ENCODE data around the gene NOL9. TPM values are rescaled to one million over a fixed set of nuclear protein-coding genes. Genes with fewer than 3 reads are reported as not detected.
"Not testable (repeated sequence)": the region's sequence is repeated elsewhere in the genome, so short reads cannot be mapped to it uniquely, and the experiment has no call there.

The NOL9 gene
- total RNA-seq (11.1 TPM), polyA plus RNA-seq (8.6 TPM)
- long read RNA-seq, donor 1, result 0 reads
- long read RNA-seq, donor 2, result 0 reads
- long read RNA-seq, donor 3, full-length matches to known transcripts, result 1 of 1 reads
- long read RNA-seq, donor 3, partial matches to known transcripts, result 0 of 1 reads
- long read RNA-seq, donor 3, other reads (novel, unspliced or antisense), result 0 of 1 reads
- long read RNA-seq, donor 4, result 0 reads
- long read RNA-seq, donor 5, result 0 reads
- long read RNA-seq, donor 6, result 0 reads
- long read RNA-seq, donor 7, result 0 reads
- long read RNA-seq, donor 8, full-length matches to known transcripts, result 1 of 1 reads
- long read RNA-seq, donor 8, partial matches to known transcripts, result 0 of 1 reads
- long read RNA-seq, donor 8, other reads (novel, unspliced or antisense), result 0 of 1 reads
- long read RNA-seq, donor 9, partial matches to known transcripts, result 0 of 1 reads
- long read RNA-seq, donor 9, other reads (novel, unspliced or antisense), result 0 of 1 reads
- long read RNA-seq, donor 10, partial matches to known transcripts, result 5 of 6 reads
- long read RNA-seq, donor 10, other reads (novel, unspliced or antisense), result 0 of 6 reads

DNA sequence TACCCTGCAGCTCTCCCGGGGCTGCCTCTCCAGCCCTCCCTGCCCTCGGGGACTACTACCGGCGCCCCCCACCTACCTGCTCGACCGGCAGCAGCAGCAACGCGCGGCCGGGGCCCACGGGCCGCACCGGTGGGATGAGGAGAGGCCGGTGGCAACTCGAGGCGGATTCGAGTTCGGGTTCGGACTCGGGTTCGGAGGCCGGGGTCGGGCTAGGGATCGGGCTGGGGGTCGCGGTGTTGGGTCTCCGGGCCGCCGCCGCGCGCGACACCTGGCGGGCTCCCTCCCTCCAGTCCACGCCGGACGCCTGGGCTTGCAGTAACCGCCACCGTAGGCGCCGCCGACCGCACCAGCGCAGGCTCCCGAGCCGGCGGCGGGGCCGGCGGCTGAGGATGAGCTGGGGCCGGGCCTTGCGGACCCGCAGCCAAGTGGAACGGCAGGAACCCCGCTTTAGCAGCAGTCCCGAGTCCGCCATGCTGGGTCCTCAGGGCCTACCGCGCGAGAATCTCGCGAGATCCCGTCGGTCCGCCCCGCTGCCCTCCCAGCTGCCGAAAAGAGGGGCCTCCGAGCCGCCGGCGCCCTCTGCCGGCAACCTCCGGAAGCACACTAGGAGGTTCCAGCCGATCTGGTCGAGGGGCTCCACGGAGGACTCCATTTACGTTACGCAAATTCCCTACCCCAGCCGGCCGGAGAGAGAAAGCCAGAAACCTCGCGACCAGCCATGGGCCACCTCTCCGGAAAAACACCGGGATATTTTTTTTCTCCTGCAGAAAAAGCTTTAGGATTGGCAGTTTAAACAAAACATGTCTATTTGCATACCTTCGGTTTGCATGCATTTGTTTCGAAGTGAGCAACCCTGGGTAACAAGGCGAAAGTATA, at the start of gene NOL9:
Gene NOL9 (minus strand): TSS at position 483 of the 876 bp plus-strand sequence. CDS start 11 bp downstream, at position 472.
- H3K4me3 ChIP-seq (ENCODE audit: low read length in 2 of 2), result peak within 1 kb of the TSS; percentile 76 to 90
- WGBS, result 3% methylated on average over 87 of the region's 87 CpGs
- no peaks in the 10 kb centered on the region for H3K27me3 ChIP-seq (ENCODE audit: control insufficient read depth in 2 of 2, insufficient read depth in 1 of 2, low read length in 1 of 2)
- peaks cover 10 to 11% of the 10 kb centered on the region in 2 donors for H3K4me1 ChIP-seq (ENCODE audit: control insufficient read depth in 2 of 2, insufficient read depth in 2 of 2, low read length in 2 of 2)
- H3K9me3 ChIP-seq (ENCODE audit: control insufficient read depth in 2 of 2, insufficient read depth in 1 of 2, low read length in 1 of 2), result no peaks in the 10 kb centered on the region
- peaks cover 16 to 18% of the 10 kb centered on the region in 2 donors for H3K36me3 ChIP-seq (ENCODE audit: control insufficient read depth in 2 of 2, insufficient read depth in 2 of 2, low read length in 1 of 2)
- peak; percentile 86 to 98 (median 91) for DNase-seq (ENCODE audit: low read depth in 6 of 9, low spot score in 9 of 9)
- H3K27ac ChIP-seq (ENCODE audit: low read depth in 1 of 2, low read length in 1 of 2), result peak within 1 kb of the TSS in 1 of 2 donors; percentile 73

DNA sequence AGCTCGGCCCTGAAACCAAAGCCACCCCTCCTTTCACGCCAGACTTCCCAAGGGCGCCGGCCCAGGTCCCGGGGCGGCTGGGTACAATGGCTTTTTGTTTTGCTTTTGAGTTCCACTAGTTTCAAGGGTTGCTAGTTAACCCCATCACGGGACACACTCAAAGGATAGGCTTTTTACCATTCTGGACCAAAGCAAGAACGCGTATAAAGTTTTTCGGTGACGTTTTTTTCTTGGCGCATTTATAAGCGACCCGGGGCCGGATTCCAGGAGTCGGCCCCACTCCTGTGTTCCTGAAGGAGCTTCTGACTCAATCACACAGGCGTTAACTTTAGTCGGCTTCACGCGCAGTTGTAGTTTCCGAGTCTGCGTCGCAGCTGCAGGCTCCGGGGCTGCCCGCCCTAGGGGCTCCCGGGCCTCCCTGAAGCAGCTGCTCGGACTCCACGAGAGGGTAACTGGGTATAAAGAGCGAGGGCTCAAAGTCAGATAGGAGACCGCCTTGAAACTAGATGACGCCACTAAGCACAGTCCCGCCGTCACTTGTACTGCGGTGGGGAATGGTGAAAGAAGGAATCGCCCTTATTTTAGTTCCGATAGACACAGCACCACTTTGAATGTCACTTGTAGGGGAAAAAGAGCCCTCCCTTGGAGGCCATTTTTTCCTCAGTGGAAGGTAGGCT, 49.1 kb upstream of the NOL9 start:
- Histone ChIP-seq H3K4me3 (ENCODE audit: low read length in 2 of 2) (peak overlapping the region; percentile 60 to 92), H3K27ac (ENCODE audit: low read depth in 1 of 2, low read length in 1 of 2) (peak overlapping the region; percentile 95), H3K4me1 (ENCODE audit: control insufficient read depth in 2 of 2, insufficient read depth in 2 of 2, low read length in 2 of 2) (peaks cover 17 to 43% of the 10 kb centered on the region in 2 donors), H3K27me3 (ENCODE audit: control insufficient read depth in 2 of 2, insufficient read depth in 1 of 2, low read length in 1 of 2) (peaks cover 0 to 5% of the 10 kb centered on the region in 2 donors), H3K9me3 (ENCODE audit: control insufficient read depth in 2 of 2, insufficient read depth in 1 of 2, low read length in 1 of 2) (no peaks in the 10 kb centered on the region), H3K36me3 (ENCODE audit: control insufficient read depth in 2 of 2, insufficient read depth in 2 of 2, low read length in 1 of 2) (peaks cover 3 to 7% of the 10 kb centered on the region in 2 donors)
- DNase-seq (ENCODE audit: low read depth in 6 of 9, low spot score in 9 of 9), result peak in 3 of 9 donors; percentile 43 to 82 (median 60)
- 2% methylated on average over 36 of the region's 36 CpGs for WGBS

DNA sequence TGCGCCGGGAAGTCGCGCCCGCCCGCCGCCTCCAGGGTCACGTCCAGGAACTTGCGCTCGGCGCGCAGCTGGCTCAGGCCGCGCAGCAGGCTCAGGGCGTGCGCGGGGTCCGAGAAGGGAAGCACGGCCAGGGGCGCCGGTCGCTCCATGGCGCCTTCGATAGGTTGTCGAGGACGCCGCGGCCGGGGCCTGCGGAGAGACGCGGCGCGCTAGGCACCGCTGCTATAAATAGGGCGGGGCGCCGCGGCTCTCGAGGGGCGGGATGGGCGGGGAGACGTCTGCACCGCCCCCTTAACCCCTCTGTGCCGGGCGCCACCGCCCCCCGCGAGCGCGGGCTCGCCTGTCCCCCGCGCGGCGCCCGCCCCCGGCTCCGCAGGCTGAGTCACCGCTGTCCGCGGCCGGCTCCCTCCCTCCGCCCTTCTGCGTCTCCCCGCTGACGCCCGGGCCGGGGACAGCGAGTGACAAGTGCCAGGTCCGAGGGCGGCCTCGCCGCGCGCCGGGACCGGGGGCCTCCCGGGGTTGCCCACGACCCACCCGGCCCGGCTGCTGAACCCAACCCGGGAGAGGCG, 48.4 kb upstream of the NOL9 start, which contains the start of gene KLHL21:
Gene KLHL21 (minus strand): TSS at position 201 of the 569 bp plus-strand sequence. CDS start 52 bp downstream, at position 149.
- Histone ChIP-seq H3K27me3 (ENCODE audit: control insufficient read depth in 2 of 2, insufficient read depth in 1 of 2, low read length in 1 of 2) (peaks cover 0 to 5% of the 10 kb centered on the region in 2 donors), H3K9me3 (ENCODE audit: control insufficient read depth in 2 of 2, insufficient read depth in 1 of 2, low read length in 1 of 2) (no peaks in the 10 kb centered on the region), H3K4me1 (ENCODE audit: control insufficient read depth in 2 of 2, insufficient read depth in 2 of 2, low read length in 2 of 2) (peaks cover 17 to 43% of the 10 kb centered on the region in 2 donors), H3K36me3 (ENCODE audit: control insufficient read depth in 2 of 2, insufficient read depth in 2 of 2, low read length in 1 of 2) (peaks cover 9 to 12% of the 10 kb centered on the region in 2 donors), H3K4me3 (ENCODE audit: low read length in 2 of 2) (peak within 1 kb of the TSS; percentile 77 to 92), H3K27ac (ENCODE audit: low read depth in 1 of 2, low read length in 1 of 2) (peak within 1 kb of the TSS; percentile 95)
- under 1% methylated on average over 84 of the region's 84 CpGs for WGBS
- DNase-seq (ENCODE audit: low read depth in 6 of 9, low spot score in 9 of 9), result peak in 6 of 9 donors; percentile 70 to 91 (median 76)

DNA sequence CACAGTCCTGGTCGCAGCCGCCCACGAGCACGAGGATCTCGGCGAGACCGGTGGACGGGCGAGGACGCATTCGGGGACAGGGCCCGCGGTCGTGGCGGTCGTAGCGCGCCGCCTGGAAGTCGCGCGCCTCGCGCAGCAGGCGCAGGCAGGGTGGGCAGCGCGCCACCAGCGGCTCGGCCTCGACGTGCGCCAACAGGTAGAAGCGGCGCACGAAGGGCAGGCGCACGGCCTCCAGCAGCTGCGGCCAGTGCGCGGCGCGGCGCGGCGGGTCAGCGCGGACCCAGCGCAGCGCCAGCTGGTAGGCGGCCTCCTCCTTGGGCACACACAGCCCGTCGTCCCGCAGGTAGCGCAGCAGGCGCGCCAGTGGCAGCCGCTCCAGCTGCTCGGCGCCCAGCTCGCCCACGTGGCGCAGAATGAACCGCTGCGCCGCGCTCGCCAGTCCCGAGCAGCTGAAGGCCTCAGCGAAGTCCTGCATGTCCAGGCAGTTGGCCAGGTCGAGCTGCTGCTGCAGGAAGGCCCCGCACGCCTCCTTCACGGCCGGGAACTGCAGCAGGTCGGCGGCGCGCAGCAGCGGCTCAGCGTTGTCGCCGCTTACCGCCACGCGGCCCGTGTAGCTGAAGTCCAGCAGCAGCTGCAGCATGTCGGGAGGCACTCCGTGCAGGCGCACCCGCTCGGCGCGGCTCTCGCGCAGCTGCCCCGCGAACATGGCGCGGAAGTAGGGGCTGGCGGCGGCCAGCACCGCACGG, 47.8 kb upstream of the NOL9 start:
- peaks cover 16 to 19% of the 10 kb centered on the region in 2 donors for H3K36me3 ChIP-seq (ENCODE audit: control insufficient read depth in 2 of 2, insufficient read depth in 2 of 2, low read length in 1 of 2)
- peak overlapping the region; percentile 8 to 91 for H3K27ac ChIP-seq (ENCODE audit: low read depth in 1 of 2, low read length in 1 of 2)
- WGBS, result under 1% methylated on average over 103 of the region's 103 CpGs
- H3K4me3 ChIP-seq (ENCODE audit: low read length in 2 of 2), result peak overlapping the region; percentile 77 to 92
- peaks cover 0 to 5% of the 10 kb centered on the region in 2 donors for H3K27me3 ChIP-seq (ENCODE audit: control insufficient read depth in 2 of 2, insufficient read depth in 1 of 2, low read length in 1 of 2)
- peak in 2 of 9 donors; percentile 29 to 35 for DNase-seq (ENCODE audit: low read depth in 6 of 9, low spot score in 9 of 9)
- no peaks in the 10 kb centered on the region for H3K9me3 ChIP-seq (ENCODE audit: control insufficient read depth in 2 of 2, insufficient read depth in 1 of 2, low read length in 1 of 2)
- peaks cover 17 to 43% of the 10 kb centered on the region in 2 donors for H3K4me1 ChIP-seq (ENCODE audit: control insufficient read depth in 2 of 2, insufficient read depth in 2 of 2, low read length in 2 of 2)

DNA sequence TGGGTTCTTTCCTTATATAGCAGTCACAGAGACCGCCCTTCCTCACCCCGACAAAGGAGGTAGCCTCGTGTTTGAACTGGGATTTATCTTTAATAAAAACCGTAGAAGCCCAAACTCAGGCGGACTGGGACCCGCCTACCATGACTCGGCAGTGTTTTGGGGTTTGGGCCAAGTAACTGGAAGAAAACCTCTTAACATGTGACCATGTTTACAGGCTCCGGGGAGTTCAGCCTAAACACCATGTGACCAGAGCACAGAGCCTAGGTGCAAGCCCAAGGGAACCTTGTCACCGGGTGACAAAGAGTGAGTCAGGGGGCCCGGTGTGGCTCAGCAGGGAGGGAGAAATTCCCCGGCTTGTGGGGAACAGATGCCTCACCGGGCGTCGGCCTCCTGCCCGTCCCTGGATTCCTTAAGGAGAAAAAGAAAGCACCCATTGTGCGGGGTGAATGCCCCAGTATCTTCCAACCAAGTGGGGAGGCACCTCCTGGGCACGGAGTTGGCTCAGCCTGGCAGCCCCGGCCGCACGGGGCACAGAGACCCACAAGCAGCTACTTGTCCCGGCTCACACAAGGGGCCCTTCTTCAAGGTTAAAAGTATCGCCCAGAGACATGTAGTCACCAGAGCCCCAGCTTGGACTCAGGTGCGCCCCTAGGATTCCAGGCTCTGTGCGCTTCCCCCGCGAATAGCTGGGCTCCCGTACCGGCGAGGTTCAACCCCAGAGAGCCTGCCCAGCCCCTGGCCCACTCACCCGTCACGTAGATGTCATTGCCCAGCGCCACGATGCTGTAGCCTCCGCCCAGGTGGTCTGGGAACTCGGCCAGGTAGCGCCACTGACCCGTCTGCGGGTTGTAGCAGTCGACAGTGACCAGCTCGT, 47.0 kb upstream of the NOL9 start:
- Histone ChIP-seq H3K27ac (ENCODE audit: low read depth in 1 of 2, low read length in 1 of 2) (peak overlapping the region; percentile 20 to 91), H3K9me3 (ENCODE audit: control insufficient read depth in 2 of 2, insufficient read depth in 1 of 2, low read length in 1 of 2) (no peaks in the 10 kb centered on the region), H3K36me3 (ENCODE audit: control insufficient read depth in 2 of 2, insufficient read depth in 2 of 2, low read length in 1 of 2) (peaks cover 23 to 25% of the 10 kb centered on the region in 2 donors), H3K27me3 (ENCODE audit: control insufficient read depth in 2 of 2, insufficient read depth in 1 of 2, low read length in 1 of 2) (peaks cover 0 to 5% of the 10 kb centered on the region in 2 donors), H3K4me1 (ENCODE audit: control insufficient read depth in 2 of 2, insufficient read depth in 2 of 2, low read length in 2 of 2) (peaks cover 17 to 43% of the 10 kb centered on the region in 2 donors), H3K4me3 (ENCODE audit: low read length in 2 of 2) (peak overlapping the region; percentile 77 to 92)
- peak in 3 of 9 donors; percentile 48 to 76 (median 58) for DNase-seq (ENCODE audit: low read depth in 6 of 9, low spot score in 9 of 9)
- WGBS, result under 1% methylated on average over 40 of the region's 40 CpGs

DNA sequence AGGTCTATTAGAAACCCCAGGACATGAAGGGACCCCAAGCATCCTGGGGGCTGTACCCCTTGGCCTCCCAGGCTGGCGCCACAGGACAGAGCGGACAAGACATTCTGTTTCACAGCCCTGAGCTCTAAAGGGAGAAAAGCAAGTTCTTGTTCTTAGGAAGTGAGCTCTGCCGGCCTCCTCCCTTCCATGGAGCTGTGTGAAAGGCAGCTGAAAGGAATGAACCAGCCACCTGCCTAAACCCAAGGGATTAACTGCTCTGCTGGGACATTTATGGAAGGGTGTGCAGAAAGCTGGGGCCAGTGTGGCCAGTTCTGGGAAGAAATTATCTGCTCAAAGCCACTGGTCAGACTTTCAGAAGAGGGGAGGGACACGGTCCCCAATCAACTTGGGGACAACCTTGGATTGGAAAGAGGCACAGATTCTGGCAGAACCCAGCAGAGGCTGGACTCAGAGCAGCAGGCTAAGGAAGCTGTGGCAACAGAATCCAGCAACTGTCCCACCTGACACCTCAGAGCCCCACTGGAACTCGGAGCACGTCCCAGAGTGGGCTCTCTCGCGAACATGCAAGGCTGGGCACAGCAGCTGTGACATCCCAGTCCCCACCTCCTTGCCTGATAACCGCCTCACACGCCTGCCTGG, 46.2 kb upstream of the NOL9 start:
- Histone ChIP-seq H3K4me3 (ENCODE audit: low read length in 2 of 2) (peak overlapping the region; percentile 77 to 92), H3K9me3 (ENCODE audit: control insufficient read depth in 2 of 2, insufficient read depth in 1 of 2, low read length in 1 of 2) (no peaks in the 10 kb centered on the region), H3K36me3 (ENCODE audit: control insufficient read depth in 2 of 2, insufficient read depth in 2 of 2, low read length in 1 of 2) (peaks cover 28% of the 10 kb centered on the region in 2 donors), H3K27ac (ENCODE audit: low read depth in 1 of 2, low read length in 1 of 2) (peak overlapping the region; percentile 20 to 47), H3K4me1 (ENCODE audit: control insufficient read depth in 2 of 2, insufficient read depth in 2 of 2, low read length in 2 of 2) (peaks cover 17 to 43% of the 10 kb centered on the region in 2 donors), H3K27me3 (ENCODE audit: control insufficient read depth in 2 of 2, insufficient read depth in 1 of 2, low read length in 1 of 2) (peaks cover 0 to 5% of the 10 kb centered on the region in 2 donors)
- 21% methylated on average over 10 of the region's 10 CpGs for WGBS
- no peak for DNase-seq (ENCODE audit: low read depth in 6 of 9, low spot score in 9 of 9)

DNA sequence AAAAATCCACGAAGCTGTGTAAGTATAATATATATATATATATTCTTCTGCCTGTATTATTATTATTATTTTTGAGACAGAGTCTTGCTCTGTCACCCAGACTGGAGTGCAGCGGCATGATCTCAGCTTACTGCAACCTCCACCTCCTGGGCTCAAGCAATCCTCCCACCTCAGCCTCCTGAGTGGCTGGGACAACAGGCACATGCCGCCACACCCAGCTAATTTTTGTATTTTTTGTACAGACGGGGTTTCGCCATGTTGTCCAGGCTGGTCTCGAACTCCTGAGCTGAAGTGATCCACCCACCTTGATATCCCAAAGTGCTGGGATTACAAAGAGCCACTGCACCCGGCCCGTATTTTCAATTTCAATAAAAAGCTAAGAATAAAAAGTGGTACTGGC, 45.7 kb upstream of the NOL9 start:
- peaks cover 17 to 43% of the 10 kb centered on the region in 2 donors for H3K4me1 ChIP-seq (ENCODE audit: control insufficient read depth in 2 of 2, insufficient read depth in 2 of 2, low read length in 2 of 2)
- peak overlapping the region; percentile 77 to 92 for H3K4me3 ChIP-seq (ENCODE audit: low read length in 2 of 2)
- H3K27me3 ChIP-seq (ENCODE audit: control insufficient read depth in 2 of 2, insufficient read depth in 1 of 2, low read length in 1 of 2); DNase-seq (ENCODE audit: low read depth in 6 of 9, low spot score in 9 of 9); H3K9me3 ChIP-seq (ENCODE audit: control insufficient read depth in 2 of 2, insufficient read depth in 1 of 2, low read length in 1 of 2): not testable (repeated sequence)
- peaks cover 32 to 34% of the 10 kb centered on the region in 2 donors for H3K36me3 ChIP-seq (ENCODE audit: control insufficient read depth in 2 of 2, insufficient read depth in 2 of 2, low read length in 1 of 2)
- H3K27ac ChIP-seq (ENCODE audit: low read depth in 1 of 2, low read length in 1 of 2), result peak overlapping the region; percentile 3 to 47
- WGBS, result 28% methylated on average over 8 of the region's 8 CpGs

All from thymus (tissue), 14 donors.